Measurements from ENCODE around the gene ATAD2B.

The ATAD2B gene

GRCh38 chr2:23760736-23761135, 166.2 kb downstream of the ATAD2B start:
- peak; percentile 31 for TF ChIP-seq CTCF (IDR thresholded peaks at IDR 0.05; ENCODE audit: low read depth, low read length)
- no peak for DNase-seq (ENCODE audit: extremely low read depth, low read depth)

GRCh38 chr2:23757686-23758433, 169.1 kb downstream of the ATAD2B start:
- no peak for TF ChIP-seq CTCF (IDR thresholded peaks at IDR 0.05; ENCODE audit: low read depth, low read length)
- DNase-seq (ENCODE audit: extremely low read depth, low read depth), result no peak

GRCh38 chr2:23756593-23757292, 170.2 kb downstream of the ATAD2B start:
- no peak for TF ChIP-seq CTCF (IDR thresholded peaks at IDR 0.05; ENCODE audit: low read depth, low read length)
- no peak for DNase-seq (ENCODE audit: extremely low read depth, low read depth)

- no peak for DNase-seq (ENCODE audit: extremely low read depth, low read depth)
- no peak for TF ChIP-seq CTCF (IDR thresholded peaks at IDR 0.05; ENCODE audit: low read depth, low read length)
Measured at GRCh38 chr2:23754970-23755369, 172.0 kb downstream of the ATAD2B start.

- no peak for TF ChIP-seq CTCF (IDR thresholded peaks at IDR 0.05; ENCODE audit: low read depth, low read length)
- DNase-seq (ENCODE audit: extremely low read depth, low read depth), result no peak
Measured at GRCh38 chr2:23753291-23754010, 173.5 kb downstream of the ATAD2B start.

- no peak for TF ChIP-seq CTCF (IDR thresholded peaks at IDR 0.05; ENCODE audit: low read depth, low read length)
- DNase-seq (ENCODE audit: extremely low read depth, low read depth), result no peak
Measured at GRCh38 chr2:23751747-23752265, 175.1 kb downstream of the ATAD2B start.
